Esophagus squamous epithelium (tissue), 5 donors: ENCODE measurements around the gene TOX3. TPM values are rescaled to one million over a fixed set of nuclear protein-coding genes. Genes with fewer than 3 reads are reported as not detected.

ENCODE experiments used
- DNase-seq: peaks from one replicate; lab custom pipeline; 2025; lab: John Stamatoyannopoulos, UW
- H3K27ac ChIP-seq, 4 donors: fragments of 200-600 bp; sonication (generic); one replicate each; pipeline ENCODE4 v1.5.1; 2016 to 2019; ENCODE audit warnings: mild to moderate bottlenecking in 1 of 4
- H3K27me3 ChIP-seq, 4 donors: fragments of 200-600 bp; sonication (generic); 1 replicate in 3 of 4; 2 replicates in 1 of 4; pipeline versions ENCODE4 v1.5.1 to v1.6.0; 2017 to 2021; ENCODE audit warnings: antibody characterized with exemption in 1 of 4
- H3K36me3 ChIP-seq, 3 donors: fragments of 200-600 bp; sonication (generic); one replicate each; pipeline ENCODE4 v1.5.1; 2016 to 2019
- H3K4me1 ChIP-seq, 3 donors: fragments of 200-600 bp; sonication (generic); one replicate each; pipeline ENCODE4 v1.5.1; 2017 to 2019
- H3K4me3 ChIP-seq, 4 donors: fragments of 200-600 bp; sonication (generic); 1 replicate in 3 of 4; 2 replicates in 1 of 4; pipeline ENCODE4 v1.5.1; 2016 to 2019; ENCODE audit warnings: mild to moderate bottlenecking in 2 of 4, moderate library complexity in 1 of 4
- H3K9me3 ChIP-seq, 3 donors: fragments of 200-600 bp; sonication (generic); one replicate each; pipeline ENCODE4 v1.5.1; 2016 to 2019
- POLR2A ChIP-seq, 4 donors: fragments of 450-650 bp; IDR thresholded peaks; one replicate each; pipeline ENCODE4 v1.6.1; 2017; ENCODE audit warnings: antibody characterized with exemption in 4 of 4, mild to moderate bottlenecking in 4 of 4, moderate library complexity in 3 of 4
- WGBS, 2 donors: methylation state at CpG; one replicate each; pipeline ENCODE4 v1.1.5; 2018; 5-methylcytosine and 5-hydroxymethylcytosine counted together
- intact Hi-C: fragments of 100-400 bp; cut with DNase I; formaldehyde crosslinking; loops from one replicate; pipeline ENCODE4 v1.15.0; 2022
- total RNA-seq, 4 donors: library from RNA; depleted of rRNA; stranded (reverse); fragments of >200 nt; gene quantifications; one replicate each; pipeline ENCODE4 v1.1.0, GENCODE V29; 2016
- TF ChIP-seq, protein P1 (sequence below), 6 experiments: fragments of 450-650 bp in 4 of 6; fragments of 200-600 bp in 2 of 6; sonication (generic) in 2 of 6; IDR thresholded peaks; one replicate each; pipeline ENCODE4 v1.5.1; 2016 to 2019; ENCODE audit warnings: antibody characterized with exemption in 6 of 6, mild to moderate bottlenecking in 4 of 6, moderate library complexity in 4 of 6
- donor health status: DM: yes; HTN: yes; CAD: no.

Gene TOX3
- total RNA-seq, 4 donors from 2014 or later: 0.09 to 1.1 (median 0.11) TPM; not detected in 1

DNA sequence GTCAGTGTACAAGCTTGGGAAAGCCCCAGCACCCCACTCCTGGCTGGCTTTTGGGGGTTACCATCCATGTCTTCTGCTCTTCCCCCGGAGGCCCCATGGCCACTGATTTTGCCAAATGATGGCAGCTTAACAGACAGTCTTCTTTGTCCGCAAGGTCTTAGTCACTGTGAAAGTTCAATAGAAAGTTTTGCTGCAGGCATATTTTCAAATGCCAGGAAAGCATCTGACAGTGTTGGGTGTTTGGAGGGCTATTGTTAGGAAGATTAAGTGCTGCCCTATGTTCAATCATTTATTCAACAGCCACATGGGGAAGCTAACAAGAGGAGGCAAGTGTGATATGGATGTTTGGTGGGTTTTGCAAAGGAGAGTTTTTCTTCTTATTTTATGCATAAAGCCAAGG is 122.4 kb downstream of the TOX3 start:
- Histone ChIP-seq H3K27ac (no peak overlapping the region), H3K4me1 (no peaks in the 10 kb centered on the region), H3K4me3 (no peak overlapping the region), H3K36me3 (no peaks in the 10 kb centered on the region), H3K27me3 (no peaks in the 10 kb centered on the region), H3K9me3 (no peaks in the 10 kb centered on the region)
- intact Hi-C loops: no loop called here
- no peak for DNase-seq
- 25 to 56% methylated on average over 1 to 2 of the region's 2 CpGs for WGBS, 2 donors
- TF ChIP-seq, protein P1, sequence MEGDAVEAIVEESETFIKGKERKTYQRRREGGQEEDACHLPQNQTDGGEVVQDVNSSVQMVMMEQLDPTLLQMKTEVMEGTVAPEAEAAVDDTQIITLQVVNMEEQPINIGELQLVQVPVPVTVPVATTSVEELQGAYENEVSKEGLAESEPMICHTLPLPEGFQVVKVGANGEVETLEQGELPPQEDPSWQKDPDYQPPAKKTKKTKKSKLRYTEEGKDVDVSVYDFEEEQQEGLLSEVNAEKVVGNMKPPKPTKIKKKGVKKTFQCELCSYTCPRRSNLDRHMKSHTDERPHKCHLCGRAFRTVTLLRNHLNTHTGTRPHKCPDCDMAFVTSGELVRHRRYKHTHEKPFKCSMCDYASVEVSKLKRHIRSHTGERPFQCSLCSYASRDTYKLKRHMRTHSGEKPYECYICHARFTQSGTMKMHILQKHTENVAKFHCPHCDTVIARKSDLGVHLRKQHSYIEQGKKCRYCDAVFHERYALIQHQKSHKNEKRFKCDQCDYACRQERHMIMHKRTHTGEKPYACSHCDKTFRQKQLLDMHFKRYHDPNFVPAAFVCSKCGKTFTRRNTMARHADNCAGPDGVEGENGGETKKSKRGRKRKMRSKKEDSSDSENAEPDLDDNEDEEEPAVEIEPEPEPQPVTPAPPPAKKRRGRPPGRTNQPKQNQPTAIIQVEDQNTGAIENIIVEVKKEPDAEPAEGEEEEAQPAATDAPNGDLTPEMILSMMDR (IDR thresholded peaks at IDR 0.05): no peak
- TF ChIP-seq POLR2A (IDR thresholded peaks at IDR 0.05): no peak

- Histone ChIP-seq H3K27me3 (no peaks in the 10 kb centered on the region), H3K4me1 (no peaks in the 10 kb centered on the region), H3K27ac (no peak overlapping the region), H3K36me3 (no peaks in the 10 kb centered on the region), H3K9me3 (no peaks in the 10 kb centered on the region), H3K4me3 (no peak overlapping the region)
- intact Hi-C loops: no loop called here
- DNase-seq: no peak
- WGBS, 2 donors: 71 to 75% methylated on average over 1 of the region's 1 CpG
- no peak for TF ChIP-seq POLR2A (IDR thresholded peaks at IDR 0.05)
- TF ChIP-seq, protein P1 (IDR thresholded peaks at IDR 0.05): no peak
Measured at GRCh38 chr16:52422307-52422706, 124.6 kb downstream of the TOX3 start.

GRCh38 chr16:52418201-52418600 is 128.7 kb downstream of the TOX3 start:
- H3K36me3 ChIP-seq: no peaks in the 10 kb centered on the region
- no peak for TF ChIP-seq POLR2A (IDR thresholded peaks at IDR 0.05)
- DNase-seq: no peak
- no peaks in the 10 kb centered on the region for H3K4me1 ChIP-seq
- intact Hi-C loops: no loop called here
- no peak overlapping the region for H3K27ac ChIP-seq
- H3K27me3 ChIP-seq: no peaks in the 10 kb centered on the region
- H3K4me3 ChIP-seq: no peak overlapping the region
- H3K9me3 ChIP-seq: no peaks in the 10 kb centered on the region
- 62 to 64% methylated on average over 3 of the region's 3 CpGs for WGBS, 2 donors

DNA sequence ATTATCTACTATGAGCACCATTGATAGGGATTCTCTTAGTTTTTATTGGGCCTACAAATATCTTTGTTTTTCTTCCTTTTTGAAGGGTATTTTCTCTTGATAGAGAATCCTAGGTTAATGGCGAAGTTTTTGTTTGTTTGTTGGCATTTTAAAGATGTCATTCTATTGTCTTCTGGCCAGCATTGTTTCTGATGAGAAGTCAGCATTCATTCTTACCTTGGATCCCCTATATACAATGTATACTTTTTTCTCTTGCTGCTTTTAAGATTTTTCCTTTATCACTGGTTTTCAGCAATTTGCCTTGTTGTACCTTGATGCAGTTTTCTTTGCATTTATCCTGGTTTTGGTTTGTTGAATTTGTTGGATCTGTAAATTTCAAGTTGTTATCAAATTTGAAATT is 130.1 kb downstream of the TOX3 start:
- H3K4me1 ChIP-seq: peaks cover 0 to 9% (median 0%) of the 10 kb centered on the region in 3 donors
- DNase-seq: no peak
- H3K27ac ChIP-seq: no peak overlapping the region
- TF ChIP-seq POLR2A (IDR thresholded peaks at IDR 0.05): no peak
- TF ChIP-seq, protein P1 (IDR thresholded peaks at IDR 0.05): no peak
- 57 to 71% methylated on average over 1 of the region's 1 CpG for WGBS, 2 donors
- no peaks in the 10 kb centered on the region for H3K9me3 ChIP-seq
- H3K27me3 ChIP-seq: no peaks in the 10 kb centered on the region
- H3K4me3 ChIP-seq: no peak overlapping the region
- intact Hi-C loops: no loop called here
- no peaks in the 10 kb centered on the region for H3K36me3 ChIP-seq

DNA sequence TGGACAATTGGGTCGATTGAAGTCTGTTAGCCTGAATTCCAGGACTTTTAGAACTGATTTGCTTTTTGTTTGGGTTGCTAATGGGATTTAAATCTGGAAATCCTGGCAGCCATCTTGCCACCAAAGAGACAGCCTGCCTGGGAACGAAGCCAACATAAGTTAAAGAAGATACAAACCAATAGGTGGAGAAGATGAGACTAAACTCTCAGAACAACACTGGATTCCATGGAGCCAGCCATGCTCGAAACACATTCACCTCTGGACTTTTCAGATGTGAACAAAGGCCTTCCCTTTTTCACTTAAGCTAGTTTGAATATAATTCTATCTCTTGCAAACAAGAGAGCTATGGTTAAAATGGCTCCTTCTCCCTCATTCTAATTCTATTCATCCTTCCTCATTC is 135.9 kb downstream of the TOX3 start:
- WGBS, 2 donors: 69 to 71% methylated on average over 3 of the region's 3 CpGs
- no peak for DNase-seq
- intact Hi-C loops: no loop called here

More for the DNA sequence above, 135.9 kb downstream of the TOX3 start:
- H3K36me3 ChIP-seq: no peaks in the 10 kb centered on the region
- no peaks in the 10 kb centered on the region for H3K27me3 ChIP-seq
- peaks cover 0 to 20% (median 0%) of the 10 kb centered on the region in 3 donors for H3K4me1 ChIP-seq
- no peak overlapping the region for H3K27ac ChIP-seq
- H3K9me3 ChIP-seq: no peaks in the 10 kb centered on the region
- H3K4me3 ChIP-seq: no peak overlapping the region
- no peak for TF ChIP-seq POLR2A (IDR thresholded peaks at IDR 0.05)
- TF ChIP-seq, protein P1 (IDR thresholded peaks at IDR 0.05): no peak
